ENCODE measurements around the gene ATXN10.
"Not testable (repeated sequence)": the region's sequence is repeated elsewhere in the genome, so short reads cannot be mapped to it uniquely, and the experiment has no call there.

ATXN10 gene

DNA sequence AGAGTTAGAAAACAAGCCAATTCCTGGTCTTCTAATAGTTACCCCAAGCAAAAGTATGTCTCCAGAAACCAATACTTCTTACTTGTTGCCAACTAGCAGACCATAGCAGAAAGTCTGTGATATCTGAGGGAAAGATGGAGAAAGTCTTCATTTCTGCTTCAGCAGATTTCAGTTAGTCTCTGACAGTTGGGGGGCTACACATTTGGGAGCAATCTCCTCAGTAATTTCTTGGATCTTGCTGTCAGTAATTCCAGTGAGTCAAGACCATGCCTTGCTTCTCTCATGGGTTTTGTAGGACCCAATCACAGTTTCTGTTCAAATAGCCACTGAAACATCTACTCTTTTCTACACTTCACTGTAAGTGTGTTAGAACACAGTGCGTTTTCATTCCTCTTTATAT, 118.8 kb downstream of the ATXN10 start:
- no peak for DNase-seq

- DNase-seq: no peak
Measured at GRCh38 chr22:45793161-45793560, 121.5 kb downstream of the ATXN10 start.

- no peak for DNase-seq
Measured at GRCh38 chr22:45793892-45794291, 122.3 kb downstream of the ATXN10 start.

GRCh38 chr22:45796009-45796408, 124.4 kb downstream of the ATXN10 start:
- DNase-seq: not testable (repeated sequence)

- no peak for DNase-seq
Measured at GRCh38 chr22:45799291-45799690, 127.7 kb downstream of the ATXN10 start.

DNA sequence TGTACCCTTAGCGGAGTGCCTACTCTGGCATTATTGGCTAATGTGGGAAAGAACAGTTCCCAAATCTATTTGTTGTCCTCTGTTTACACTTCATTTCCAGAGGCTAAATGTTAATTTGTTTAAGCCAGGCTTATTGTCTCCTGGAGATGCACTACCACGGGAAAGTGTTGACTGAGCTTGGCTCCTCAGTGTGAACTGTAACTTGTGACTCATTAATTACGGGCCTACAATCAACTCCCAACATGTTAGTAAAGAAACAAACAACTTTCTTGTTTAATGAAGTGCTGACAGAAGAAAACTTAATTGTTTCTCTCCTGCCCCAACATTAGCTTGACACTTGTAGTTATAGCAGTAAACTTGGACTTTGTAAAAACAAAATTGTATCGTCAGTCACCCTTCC, 130.4 kb downstream of the ATXN10 start:
- no peak for DNase-seq

- no peak for DNase-seq
Measured at GRCh38 chr22:45804319-45804985, 132.8 kb downstream of the ATXN10 start.

DNA sequence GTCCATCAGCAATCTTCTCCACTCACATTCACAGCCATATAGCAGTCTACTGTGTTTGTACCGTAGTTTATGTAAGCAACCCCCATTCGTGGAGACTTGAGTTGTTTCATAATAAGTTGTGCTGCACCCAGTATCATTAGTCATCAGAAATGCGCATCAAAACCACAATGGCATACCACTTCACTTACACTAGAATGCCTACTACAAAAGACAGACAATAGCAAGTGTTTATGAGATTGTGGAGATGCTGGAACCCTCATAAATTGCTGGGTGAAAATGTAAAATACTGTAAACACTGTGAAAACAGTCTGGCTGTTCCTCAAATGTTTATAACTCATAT, 133.3 kb downstream of the ATXN10 start:
- peak; percentile 9 for DNase-seq

DNA sequence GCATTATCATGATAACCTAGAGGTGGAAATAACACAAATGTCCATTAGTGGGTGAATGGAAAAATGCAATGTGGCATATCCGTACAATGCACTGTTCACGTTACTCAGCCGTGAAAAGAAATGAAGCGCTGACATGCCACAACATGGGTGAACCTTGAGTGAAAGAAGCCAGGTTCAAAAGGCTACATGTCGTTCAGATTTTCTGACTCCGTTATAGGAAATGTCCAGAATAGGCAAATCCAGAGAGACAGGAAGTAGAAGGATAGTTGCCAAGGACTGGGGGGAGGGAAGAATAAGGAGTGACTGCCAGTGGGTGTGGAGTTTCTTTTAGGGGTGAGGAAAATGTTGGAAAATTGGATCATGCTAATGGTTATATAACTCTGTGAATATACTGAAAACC, 133.8 kb downstream of the ATXN10 start:
- DNase-seq: no peak

DNA sequence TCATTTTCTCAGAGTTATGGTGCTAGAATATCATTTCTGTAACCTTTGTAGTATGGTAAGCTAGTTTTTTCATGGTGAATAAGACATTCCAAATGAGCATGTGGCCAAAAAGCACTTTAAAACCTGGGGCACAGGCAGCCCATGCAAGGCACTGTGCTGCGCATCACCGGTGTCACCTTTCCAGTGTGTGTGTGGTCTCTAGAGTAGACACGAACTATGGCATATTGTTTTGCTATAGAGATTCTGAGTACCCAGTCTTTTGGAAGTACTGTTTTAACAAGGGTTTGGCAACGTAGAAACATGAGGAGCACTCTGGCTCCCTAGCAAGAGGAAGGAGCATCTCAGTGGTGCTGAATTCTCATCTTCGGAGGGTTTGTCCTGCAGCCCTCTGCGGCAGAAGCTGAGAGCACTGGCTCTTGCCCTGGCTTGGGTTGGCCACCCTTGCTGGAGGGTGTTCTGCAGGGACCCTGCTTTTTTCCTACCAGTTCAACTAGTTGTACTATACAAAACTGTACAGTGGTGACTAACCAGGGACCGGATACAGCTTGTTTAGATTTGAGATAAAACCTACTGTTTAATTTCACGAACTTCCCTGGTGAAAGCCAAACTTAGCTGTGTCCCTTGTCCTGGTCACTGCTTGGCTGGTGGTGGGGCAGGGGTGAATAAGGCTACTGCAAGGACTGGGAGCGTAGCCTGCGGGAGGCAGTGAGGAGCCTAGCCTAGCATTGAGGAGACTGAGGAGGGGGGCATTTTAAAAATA, 135.7 kb downstream of the ATXN10 start:
- DNase-seq: no peak

- DNase-seq: no peak
Measured at GRCh38 chr22:45812910-45813309, 141.3 kb downstream of the ATXN10 start.

- DNase-seq: no peak
Measured at GRCh38 chr22:45814198-45814597, 142.6 kb downstream of the ATXN10 start.

DNA sequence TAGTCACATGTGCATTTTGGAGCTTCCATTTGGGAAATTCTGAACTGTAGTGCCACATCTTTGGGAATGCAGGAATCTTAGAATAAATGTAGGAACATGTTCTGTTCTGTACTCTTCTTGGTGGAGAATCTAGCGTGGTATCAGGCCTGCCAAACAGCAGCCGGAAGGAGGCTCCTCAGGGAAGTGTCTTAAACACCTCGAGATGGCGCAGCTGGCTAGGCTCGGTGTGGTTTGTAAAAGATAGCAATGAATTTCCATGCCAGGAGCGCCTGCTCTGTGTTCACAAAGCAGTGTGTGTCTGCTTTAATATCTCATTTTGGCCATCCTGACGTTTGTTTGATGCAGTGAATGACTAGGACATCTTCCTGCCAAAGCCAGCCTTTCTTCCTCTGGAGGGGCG, 145.1 kb downstream of the ATXN10 start:
- no peak for DNase-seq

GRCh38 chr22:45817745-45818423, 146.2 kb downstream of the ATXN10 start:
- DNase-seq: no peak

DNA sequence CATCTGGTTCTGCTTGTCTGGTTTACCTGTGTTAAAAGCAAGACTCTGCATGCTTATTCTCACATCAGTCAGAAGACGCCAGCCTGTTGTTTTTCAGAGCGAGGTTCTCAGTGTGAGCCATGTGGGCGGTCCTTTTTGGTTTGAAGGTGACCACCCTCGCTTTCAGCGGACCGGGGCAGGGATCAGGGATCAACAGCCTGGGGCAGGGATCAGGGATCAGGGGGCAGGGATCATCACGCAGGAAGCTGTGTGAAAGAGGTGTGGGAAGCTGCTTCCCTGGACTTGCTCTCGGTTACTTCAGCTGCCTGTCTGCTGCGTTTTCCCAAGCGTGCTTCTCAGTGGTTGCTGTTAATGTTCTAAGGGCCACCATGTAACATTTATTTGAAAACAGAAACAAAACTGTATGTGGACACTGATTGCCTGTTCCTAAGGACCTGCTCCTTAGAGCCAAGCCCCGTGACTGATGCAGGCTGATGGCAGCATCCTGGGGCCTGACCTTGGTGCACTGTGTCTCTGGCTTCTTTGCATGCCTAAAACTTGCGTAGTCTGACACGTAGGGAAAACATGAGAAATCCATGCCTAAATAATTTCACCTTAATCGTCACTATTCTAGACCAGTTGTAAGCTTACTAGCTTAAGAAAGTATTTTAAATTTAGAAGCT, 146.9 kb downstream of the ATXN10 start:
- no peak for DNase-seq

DNA sequence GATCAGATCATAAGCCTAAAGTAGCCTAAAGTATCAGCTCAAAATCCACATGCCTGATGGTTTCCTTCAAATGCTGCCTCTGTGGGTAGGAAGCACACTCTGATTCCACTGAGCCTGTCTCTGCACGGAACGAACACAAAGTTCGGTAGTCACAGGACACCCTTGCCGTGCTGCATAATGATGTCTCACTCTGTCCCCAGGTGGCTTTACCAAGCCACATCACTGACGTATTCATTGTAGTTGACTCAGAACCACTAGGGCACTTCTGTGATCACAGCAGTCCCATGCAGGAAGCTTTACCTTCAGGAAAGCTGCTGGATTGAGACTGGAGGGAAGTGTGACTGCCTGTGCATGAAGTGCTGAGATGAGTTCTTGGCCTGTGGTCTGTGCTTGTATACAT, 147.7 kb downstream of the ATXN10 start:
- no peak for DNase-seq

- no peak for DNase-seq
Measured at GRCh38 chr22:45823336-45823735, 151.7 kb downstream of the ATXN10 start.

- no peak for DNase-seq
Measured at GRCh38 chr22:45826520-45826919, 154.9 kb downstream of the ATXN10 start.

DNA sequence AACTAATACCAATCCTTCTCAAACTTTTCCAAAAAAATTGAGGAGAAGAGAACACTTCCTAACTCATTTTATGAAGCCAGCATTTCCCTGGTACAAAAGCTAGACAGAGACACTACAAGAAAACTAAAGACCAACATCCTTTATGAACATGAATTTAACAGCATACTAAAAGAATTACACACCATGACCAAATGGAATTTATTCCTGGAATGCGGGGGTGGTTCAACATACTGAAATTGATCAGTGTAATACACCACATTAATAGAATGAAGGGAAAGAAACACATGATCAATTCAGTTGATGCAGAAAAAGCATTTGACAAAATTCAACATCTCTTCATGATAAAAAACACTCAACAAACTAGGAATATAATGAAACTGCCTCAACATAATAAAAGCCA, 157.2 kb downstream of the ATXN10 start:
- DNase-seq: no peak

- peak; percentile 5 for DNase-seq
Measured at GRCh38 chr22:45830531-45831245, 159.1 kb downstream of the ATXN10 start.

DNA sequence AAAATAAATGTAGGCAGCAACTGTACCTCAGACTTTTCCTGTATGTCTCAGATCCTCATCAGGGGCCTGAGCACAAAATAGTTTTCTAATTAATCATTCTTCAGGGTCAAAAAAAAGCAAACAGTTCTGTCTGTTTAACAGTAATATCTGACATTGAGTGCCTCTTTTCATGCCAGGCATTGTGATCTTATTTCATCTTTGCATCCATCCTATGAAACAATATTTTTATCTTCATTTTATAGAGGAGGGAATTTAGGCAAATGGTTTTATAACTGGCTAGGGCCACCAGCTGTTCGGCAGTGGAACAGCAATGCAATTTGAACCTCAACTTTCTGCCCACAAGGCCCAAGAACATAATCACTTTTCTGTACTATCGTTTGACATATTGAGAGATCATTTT, 159.8 kb downstream of the ATXN10 start:
- peak; percentile 3 for DNase-seq

GRCh38 chr22:45832180-45832579, 160.5 kb downstream of the ATXN10 start:
- DNase-seq: no peak
